ENCODE measurements around the gene SENP3.

DNA sequence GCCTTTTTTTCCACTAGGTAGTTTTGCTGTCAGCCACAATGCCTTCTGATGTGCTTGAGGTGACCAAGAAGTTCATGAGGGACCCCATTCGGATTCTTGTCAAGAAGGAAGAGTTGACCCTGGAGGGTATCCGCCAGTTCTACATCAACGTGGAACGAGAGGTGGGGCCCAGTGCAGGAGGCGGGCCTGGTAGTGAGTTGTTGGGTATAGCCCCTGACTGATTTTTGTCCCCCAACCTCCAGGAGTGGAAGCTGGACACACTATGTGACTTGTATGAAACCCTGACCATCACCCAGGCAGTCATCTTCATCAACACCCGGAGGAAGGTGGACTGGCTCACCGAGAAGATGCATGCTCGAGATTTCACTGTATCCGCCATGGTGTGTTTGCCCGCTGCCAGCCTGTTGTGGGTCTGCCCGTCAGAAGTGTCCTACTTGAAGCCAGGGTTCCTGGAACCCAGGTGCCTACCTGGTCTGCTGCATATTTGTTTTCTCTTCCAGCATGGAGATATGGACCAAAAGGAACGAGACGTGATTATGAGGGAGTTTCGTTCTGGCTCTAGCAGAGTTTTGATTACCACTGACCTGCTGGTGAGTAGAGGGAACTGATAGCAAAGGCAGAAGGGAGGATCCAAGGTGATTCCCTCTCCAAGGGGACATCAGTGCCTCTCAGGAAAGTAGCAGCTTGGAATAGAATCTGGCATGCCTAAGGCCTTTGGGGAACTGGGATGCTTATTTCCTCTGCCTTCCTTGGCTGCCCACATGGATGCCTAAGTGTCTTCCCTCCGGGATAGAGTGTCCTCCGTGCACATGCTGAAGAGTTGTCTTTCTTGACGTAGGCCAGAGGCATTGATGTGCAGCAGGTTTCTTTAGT, 15.8 kb downstream of the SENP3 start:
- no peak for TF ChIP-seq POLR2A (IDR thresholded peaks at IDR 0.05)
- TF ChIP-seq, protein P1, sequence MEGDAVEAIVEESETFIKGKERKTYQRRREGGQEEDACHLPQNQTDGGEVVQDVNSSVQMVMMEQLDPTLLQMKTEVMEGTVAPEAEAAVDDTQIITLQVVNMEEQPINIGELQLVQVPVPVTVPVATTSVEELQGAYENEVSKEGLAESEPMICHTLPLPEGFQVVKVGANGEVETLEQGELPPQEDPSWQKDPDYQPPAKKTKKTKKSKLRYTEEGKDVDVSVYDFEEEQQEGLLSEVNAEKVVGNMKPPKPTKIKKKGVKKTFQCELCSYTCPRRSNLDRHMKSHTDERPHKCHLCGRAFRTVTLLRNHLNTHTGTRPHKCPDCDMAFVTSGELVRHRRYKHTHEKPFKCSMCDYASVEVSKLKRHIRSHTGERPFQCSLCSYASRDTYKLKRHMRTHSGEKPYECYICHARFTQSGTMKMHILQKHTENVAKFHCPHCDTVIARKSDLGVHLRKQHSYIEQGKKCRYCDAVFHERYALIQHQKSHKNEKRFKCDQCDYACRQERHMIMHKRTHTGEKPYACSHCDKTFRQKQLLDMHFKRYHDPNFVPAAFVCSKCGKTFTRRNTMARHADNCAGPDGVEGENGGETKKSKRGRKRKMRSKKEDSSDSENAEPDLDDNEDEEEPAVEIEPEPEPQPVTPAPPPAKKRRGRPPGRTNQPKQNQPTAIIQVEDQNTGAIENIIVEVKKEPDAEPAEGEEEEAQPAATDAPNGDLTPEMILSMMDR (IDR thresholded peaks at IDR 0.05), result no peak

Measured in right lobe of liver (tissue), 4 donors.